A673 (cell line): ENCODE results near the gene MOXD1. TPM values are rescaled to one million over a fixed set of nuclear protein-coding genes. Genes with fewer than 3 reads are reported as not detected.

Experiments
- BruUV-seq: library from RNA; stranded (reverse); fragments of 400-500 nt; replicated peaks from 2 replicates; lab custom pipeline; 2021; lab: Mats Ljungman, UMichigan
- CTCF ChIA-PET: fragments of 300-600 bp; sonication (Branson Sonifier 250); formaldehyde crosslinking; loops from one replicate; lab custom pipeline; 2022; ENCODE audit warnings: antibody characterized with exemption; lab: Charles Lee
- POLR2A ChIA-PET: fragments of 300-600 bp; sonication (Branson Sonifier 250); formaldehyde crosslinking; loops from one replicate; lab custom pipeline; 2022; ENCODE audit warnings: antibody characterized with exemption; ENCODE audit not compliant: low non-redundant PET; lab: Charles Lee
- DNase-seq: peaks from one replicate; pipeline ENCODE4 v3.0.0-alpha.2; 2015; ENCODE audit warnings: low spot score
- H3K27ac ChIP-seq: fragments of 200-600 bp; sonication (generic); 2 replicates; pipeline ENCODE4 v1.5.1; 2016; ENCODE audit warnings: mixed run types, low read depth, mild to moderate bottlenecking, mixed read lengths, antibody characterized with exemption, low read length; ENCODE audit not compliant: poor library complexity, severe bottlenecking
- H3K27me3 ChIP-seq: fragments of 200-600 bp; sonication (generic); replicated peaks from 2 replicates; pipeline ENCODE4 v1.6.1; 2017; ENCODE audit warnings: mixed run types, low read depth, mild to moderate bottlenecking, mixed read lengths, antibody characterized with exemption, low read length; ENCODE audit not compliant: insufficient read depth, poor library complexity
- H3K36me3 ChIP-seq: fragments of 200-600 bp; sonication (generic); 2 replicates; pipeline ENCODE4 v1.6.1; 2016; ENCODE audit warnings: mixed run types, mild to moderate bottlenecking, mixed read lengths, antibody characterized with exemption, low read length; ENCODE audit not compliant: insufficient read depth, poor library complexity, severe bottlenecking
- H3K4me1 ChIP-seq: fragments of 200-600 bp; sonication (generic); 2 replicates; pipeline ENCODE4 v1.6.1; 2017; ENCODE audit warnings: mixed run types, mild to moderate bottlenecking, mixed read lengths, antibody characterized with exemption, low read length; ENCODE audit not compliant: insufficient read depth, poor library complexity, severe bottlenecking
- H3K4me3 ChIP-seq: fragments of 200-600 bp; sonication (generic); 2 replicates; pipeline ENCODE4 v1.5.1; 2016; ENCODE audit warnings: low read depth, mixed run types, mild to moderate bottlenecking, mixed read lengths, low read length; ENCODE audit not compliant: poor library complexity, severe bottlenecking
- H3K9me3 ChIP-seq: fragments of 200-600 bp; sonication (generic); 2 replicates; pipeline ENCODE4 v1.6.1; 2016; ENCODE audit warnings: mixed run types, low read depth, mild to moderate bottlenecking, mixed read lengths, antibody characterized with exemption, low read length; ENCODE audit not compliant: poor library complexity, severe bottlenecking
- EZH2 ChIP-seq: fragments of 200-600 bp; sonication (generic); IDR thresholded peaks from 2 replicates; pipeline ENCODE4 v1.6.1; 2017; ENCODE audit warnings: borderline replicate concordance, low read depth, mild to moderate bottlenecking, mixed read lengths, antibody characterized with exemption, low read length; ENCODE audit not compliant: poor library complexity, severe bottlenecking
- intact Hi-C: fragments of 100-400 bp; cut with micrococcal nuclease; formaldehyde crosslinking; loops from one replicate; pipeline ENCODE4 v1.10.0; 2022; ENCODE audit not compliant: unreplicated experiment
- total RNA-seq: library from RNA; stranded (reverse); gene quantifications from 2 replicates; pipeline ENCODE4 v1.2.3, GENCODE V29; 2021
- TF ChIP-seq, protein P1 (sequence below): fragments of 300-800, 200-600 bp; sonication (generic); conservative IDR thresholded peaks from 2 replicates; pipeline ENCODE4 v1.5.1; 2017; ENCODE audit warnings: low read depth, mild to moderate bottlenecking, antibody characterized with exemption, low read length, moderate library complexity, mixed read lengths

The MOXD1 gene
- total RNA-seq, 1 experiment from 2014 or later, result not detected

DNA sequence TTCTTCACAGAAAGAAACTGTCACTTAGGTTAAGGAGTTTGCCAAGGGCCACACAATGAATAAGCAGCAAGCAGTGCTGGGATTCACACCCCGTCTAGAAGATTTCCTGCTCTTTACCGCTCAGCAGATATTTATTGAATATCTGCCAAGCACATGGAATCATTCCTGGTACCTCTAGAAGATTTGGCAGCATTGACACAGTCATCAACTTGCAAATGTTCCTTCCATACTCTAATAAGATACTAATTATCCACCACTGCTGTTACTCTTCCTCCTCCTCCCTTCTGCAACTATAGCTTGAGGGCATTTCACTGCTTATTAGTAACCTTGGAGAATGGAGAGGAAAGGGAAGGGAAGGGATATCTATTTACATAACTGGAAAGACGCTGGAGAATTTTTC lies 13.0 kb downstream of the MOXD1 start:
- Histone ChIP-seq H3K4me1 (no peaks in the 10 kb centered on the region), H3K27ac (no peak overlapping the region), H3K9me3 (no peaks in the 10 kb centered on the region), H3K36me3 (no peaks in the 10 kb centered on the region), H3K27me3 (peaks cover 35% of the 10 kb centered on the region), H3K4me3 (no peak overlapping the region)
- DNase-seq, result peak; percentile 9
- intact Hi-C loops, result no loop called here
- no TSS peak for BruUV-seq
- POLR2A ChIA-PET, result no interaction called here
- CTCF ChIA-PET, result no interaction called here
- no peak for TF ChIP-seq EZH2
- TF ChIP-seq, protein P1, sequence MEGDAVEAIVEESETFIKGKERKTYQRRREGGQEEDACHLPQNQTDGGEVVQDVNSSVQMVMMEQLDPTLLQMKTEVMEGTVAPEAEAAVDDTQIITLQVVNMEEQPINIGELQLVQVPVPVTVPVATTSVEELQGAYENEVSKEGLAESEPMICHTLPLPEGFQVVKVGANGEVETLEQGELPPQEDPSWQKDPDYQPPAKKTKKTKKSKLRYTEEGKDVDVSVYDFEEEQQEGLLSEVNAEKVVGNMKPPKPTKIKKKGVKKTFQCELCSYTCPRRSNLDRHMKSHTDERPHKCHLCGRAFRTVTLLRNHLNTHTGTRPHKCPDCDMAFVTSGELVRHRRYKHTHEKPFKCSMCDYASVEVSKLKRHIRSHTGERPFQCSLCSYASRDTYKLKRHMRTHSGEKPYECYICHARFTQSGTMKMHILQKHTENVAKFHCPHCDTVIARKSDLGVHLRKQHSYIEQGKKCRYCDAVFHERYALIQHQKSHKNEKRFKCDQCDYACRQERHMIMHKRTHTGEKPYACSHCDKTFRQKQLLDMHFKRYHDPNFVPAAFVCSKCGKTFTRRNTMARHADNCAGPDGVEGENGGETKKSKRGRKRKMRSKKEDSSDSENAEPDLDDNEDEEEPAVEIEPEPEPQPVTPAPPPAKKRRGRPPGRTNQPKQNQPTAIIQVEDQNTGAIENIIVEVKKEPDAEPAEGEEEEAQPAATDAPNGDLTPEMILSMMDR, result no peak

- DNase-seq, result no peak
- no TSS peak for BruUV-seq
- no peak for TF ChIP-seq EZH2
- TF ChIP-seq, protein P1, result no peak
- no peak overlapping the region for H3K4me3 ChIP-seq
- ChIA-PET POLR2A (no interaction called here), CTCF (no interaction called here)
- intact Hi-C loops, result no loop called here
- no peak overlapping the region for H3K27ac ChIP-seq
- no peaks in the 10 kb centered on the region for H3K36me3 ChIP-seq
- H3K4me1 ChIP-seq, result no peaks in the 10 kb centered on the region
- no peaks in the 10 kb centered on the region for H3K9me3 ChIP-seq
- H3K27me3 ChIP-seq, result peaks cover 54% of the 10 kb centered on the region
Observed at GRCh38 chr6:132382630-132383175, 18.6 kb downstream of the MOXD1 start.

DNA sequence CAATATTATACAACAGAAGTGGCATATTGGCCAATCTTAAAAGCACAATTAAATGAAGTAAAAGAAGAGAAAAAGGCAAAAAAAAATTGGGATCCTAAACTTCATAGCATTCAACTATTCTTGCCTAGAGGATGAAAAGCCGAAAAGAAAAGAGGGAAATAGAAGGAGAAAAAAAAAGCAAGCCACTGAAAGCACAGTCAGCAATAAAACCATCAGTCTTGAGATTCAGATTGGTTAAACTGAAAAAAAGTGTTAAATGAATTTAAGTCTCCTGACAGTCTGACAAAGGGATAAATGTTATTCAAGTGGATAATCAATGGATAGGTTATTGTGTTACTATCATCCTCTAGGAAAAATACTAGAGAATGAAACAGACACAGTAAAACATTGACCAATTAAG lies 19.9 kb downstream of the MOXD1 start:
- Histone ChIP-seq H3K36me3 (no peaks in the 10 kb centered on the region), H3K27ac (no peak overlapping the region), H3K4me3 (no peak overlapping the region), H3K4me1 (no peaks in the 10 kb centered on the region), H3K27me3 (peaks cover 60% of the 10 kb centered on the region), H3K9me3 (no peaks in the 10 kb centered on the region)
- intact Hi-C loops, result no loop called here
- ChIA-PET POLR2A (no interaction called here), CTCF (no interaction called here)
- no peak for DNase-seq
- TF ChIP-seq EZH2, result no peak
- TF ChIP-seq, protein P1, result no peak
- no TSS peak for BruUV-seq
